ENCODE results near the gene TRIM71.

- TF ChIP-seq CTCF (conservative IDR thresholded peaks at IDR 0.05; ENCODE audit: low read length) (no peak), EZH2phosphoT487 (IDR thresholded peaks at IDR 0.05; ENCODE audit: borderline replicate concordance) (no peak)
These were observed 47.6 kb downstream of the TRIM71 start for GRCh38 chr3:32865383-32865782.
